Caco-2 (cell line): ENCODE measurements around the gene ACER3. TPM values are rescaled to one million over a fixed set of nuclear protein-coding genes. Genes with fewer than 3 reads are reported as not detected.

ENCODE experiments used
- BruUV-seq: library from RNA; stranded (reverse); fragments of 400-500 nt; replicated peaks from 2 replicates; lab custom pipeline; 2021; lab: Mats Ljungman, UMichigan
- CTCF ChIA-PET: fragments of 300-600 bp; sonication (Branson Sonifier 250); formaldehyde crosslinking; loops from one replicate; lab custom pipeline; 2022; ENCODE audit warnings: antibody characterized with exemption; lab: Charles Lee
- POLR2A ChIA-PET: fragments of 300-600 bp; sonication (Branson Sonifier 250); formaldehyde crosslinking; loops from one replicate; lab custom pipeline; 2022; ENCODE audit warnings: antibody characterized with exemption; lab: Charles Lee
- DNase-seq, 2 experiments: peaks; one replicate each; pipeline versions ENCODE4 v3.0.0 to v3.0.0-alpha.2; 2020 to 2022
- H3K27me3 ChIP-seq: replicated peaks from 2 replicates; pipeline ENCODE4 v1.6.0; 2011; ENCODE audit warnings: low read length; ENCODE audit not compliant: control insufficient read depth, insufficient read depth
- H3K36me3 ChIP-seq: 2 replicates; pipeline ENCODE4 v1.5.1; 2011; ENCODE audit warnings: low read length; ENCODE audit not compliant: control insufficient read depth, insufficient read depth
- H3K4me1 ChIP-seq: fragments of 250-450 bp; sonication (Bioruptor Pico); 2 replicates; pipeline ENCODE4 v1.5.1; 2020; ENCODE audit warnings: mild to moderate bottlenecking
- H3K4me3 ChIP-seq: 2 replicates; pipeline ENCODE4 v1.5.1; 2011; ENCODE audit warnings: low read depth, mild to moderate bottlenecking, control low read depth, low read length
- H3K9me3 ChIP-seq: fragments of 250-450 bp; sonication (Bioruptor Pico); 2 replicates; pipeline ENCODE4 v1.5.1; 2020; ENCODE audit warnings: mild to moderate bottlenecking, moderate library complexity
- H3K27ac Mint-ChIP-seq: one replicate; pipeline ENCODE4 v1.8.0; 2022; ENCODE audit warnings: mixed read lengths; ENCODE audit not compliant: unreplicated experiment
- H3K27me3 Mint-ChIP-seq: one replicate; pipeline ENCODE4 v1.8.0; 2022; ENCODE audit warnings: mixed read lengths; ENCODE audit not compliant: insufficient read depth, unreplicated experiment
- H3K36me3 Mint-ChIP-seq: one replicate; pipeline ENCODE4 v1.8.0; 2022; ENCODE audit warnings: mild to moderate bottlenecking, mixed read lengths; ENCODE audit not compliant: insufficient read depth, unreplicated experiment
- H3K4me1 Mint-ChIP-seq: one replicate; pipeline ENCODE4 v1.8.0; 2022; ENCODE audit warnings: low read depth, mixed read lengths; ENCODE audit not compliant: unreplicated experiment
- H3K4me3 Mint-ChIP-seq: one replicate; pipeline ENCODE4 v1.8.0; 2022; ENCODE audit warnings: mild to moderate bottlenecking, moderate library complexity, mixed read lengths; ENCODE audit not compliant: unreplicated experiment
- H3K9me3 Mint-ChIP-seq: one replicate; pipeline ENCODE4 v1.8.0; 2022; ENCODE audit warnings: mixed read lengths; ENCODE audit not compliant: unreplicated experiment
- intact Hi-C: fragments of 100-400 bp; cut with micrococcal nuclease; formaldehyde crosslinking; loops from one replicate; pipeline ENCODE4 v1.10.0; 2022; ENCODE audit not compliant: unreplicated experiment
- total RNA-seq: library from RNA; stranded (reverse); gene quantifications from 2 replicates; pipeline ENCODE4 v1.2.3, GENCODE V29; 2022
- TF ChIP-seq, protein P1 (sequence below), 2 experiments: fragments of 200-600 bp in 1 of 2; IDR thresholded peaks; 1 replicate in 1 of 2; 2 replicates in 1 of 2; pipeline versions ENCODE4 v1.5.1 to v1.8.0; 2011 to 2022; ENCODE audit warnings: antibody characterized with exemption in 1 of 2, control low read depth in 1 of 2, inconsistent platforms in 1 of 2, low read depth in 1 of 2, low read length in 1 of 2, mild to moderate bottlenecking in 1 of 2, moderate library complexity in 1 of 2; ENCODE audit not compliant: insufficient read depth in 1 of 2, severe bottlenecking in 1 of 2, unreplicated experiment in 1 of 2

Gene ACER3
- total RNA-seq, 1 experiment from 2014 or later: 37.5 TPM

GRCh38 chr11:76880314-76880713 lies 19.6 kb downstream of the ACER3 start:
- POLR2A ChIA-PET: interaction anchor here (0.6 kb wide), 1 partner anchor 194 kb away, joined by 3 read pairs; no protein-coding TSS in a partner anchor
- H3K4me3 Mint-ChIP-seq: no peak overlapping the region

GRCh38 chr11:76880956-76881355 lies 20.2 kb downstream of the ACER3 start:
- Histone ChIP-seq H3K36me3 (no peaks in the 10 kb centered on the region), H3K9me3 (no peaks in the 10 kb centered on the region), H3K4me1 (no peaks in the 10 kb centered on the region), H3K4me3 (no peak overlapping the region), H3K27me3 (no peaks in the 10 kb centered on the region)
- intact Hi-C loops: no loop called here
- DNase-seq: no peak
- BruUV-seq: no TSS peak
- ChIA-PET POLR2A (no interaction called here), CTCF (no interaction called here)
- Mint-ChIP-seq H3K4me3 (no peak overlapping the region), H3K36me3 (peaks cover 4% of the 10 kb centered on the region), H3K4me1 (no peaks in the 10 kb centered on the region), H3K27ac (no peak overlapping the region), H3K27me3 (no peaks in the 10 kb centered on the region), H3K9me3 (no peaks in the 10 kb centered on the region)
- TF ChIP-seq, protein P1, sequence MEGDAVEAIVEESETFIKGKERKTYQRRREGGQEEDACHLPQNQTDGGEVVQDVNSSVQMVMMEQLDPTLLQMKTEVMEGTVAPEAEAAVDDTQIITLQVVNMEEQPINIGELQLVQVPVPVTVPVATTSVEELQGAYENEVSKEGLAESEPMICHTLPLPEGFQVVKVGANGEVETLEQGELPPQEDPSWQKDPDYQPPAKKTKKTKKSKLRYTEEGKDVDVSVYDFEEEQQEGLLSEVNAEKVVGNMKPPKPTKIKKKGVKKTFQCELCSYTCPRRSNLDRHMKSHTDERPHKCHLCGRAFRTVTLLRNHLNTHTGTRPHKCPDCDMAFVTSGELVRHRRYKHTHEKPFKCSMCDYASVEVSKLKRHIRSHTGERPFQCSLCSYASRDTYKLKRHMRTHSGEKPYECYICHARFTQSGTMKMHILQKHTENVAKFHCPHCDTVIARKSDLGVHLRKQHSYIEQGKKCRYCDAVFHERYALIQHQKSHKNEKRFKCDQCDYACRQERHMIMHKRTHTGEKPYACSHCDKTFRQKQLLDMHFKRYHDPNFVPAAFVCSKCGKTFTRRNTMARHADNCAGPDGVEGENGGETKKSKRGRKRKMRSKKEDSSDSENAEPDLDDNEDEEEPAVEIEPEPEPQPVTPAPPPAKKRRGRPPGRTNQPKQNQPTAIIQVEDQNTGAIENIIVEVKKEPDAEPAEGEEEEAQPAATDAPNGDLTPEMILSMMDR (IDR thresholded peaks at IDR 0.05; ENCODE audit: insufficient read depth in 1 of 2, low read depth in 1 of 2, low read length in 1 of 2, severe bottlenecking in 1 of 2, unreplicated experiment in 1 of 2): no peak

More at GRCh38 chr11:76880314-76880713, 19.6 kb downstream of the ACER3 start:
- TF ChIP-seq, protein P1 (IDR thresholded peaks at IDR 0.05; ENCODE audit: insufficient read depth in 1 of 2, low read depth in 1 of 2, low read length in 1 of 2, severe bottlenecking in 1 of 2, unreplicated experiment in 1 of 2): no peak
- CTCF ChIA-PET: no interaction called here
- no peaks in the 10 kb centered on the region for H3K27me3 Mint-ChIP-seq
- DNase-seq: no peak
- H3K4me1 Mint-ChIP-seq: no peaks in the 10 kb centered on the region
- Histone ChIP-seq H3K4me3 (no peak overlapping the region), H3K9me3 (no peaks in the 10 kb centered on the region), H3K27me3 (no peaks in the 10 kb centered on the region), H3K4me1 (no peaks in the 10 kb centered on the region), H3K36me3 (no peaks in the 10 kb centered on the region)
- no peak overlapping the region for H3K27ac Mint-ChIP-seq
- H3K9me3 Mint-ChIP-seq: no peaks in the 10 kb centered on the region
- intact Hi-C loops: no loop called here
- peaks cover 6% of the 10 kb centered on the region for H3K36me3 Mint-ChIP-seq
- no TSS peak for BruUV-seq

GRCh38 chr11:76885390-76886097 lies 24.8 kb downstream of the ACER3 start:
- intact Hi-C loops: loop anchor here (2.0 kb wide), 1 partner anchor 15 kb away; no protein-coding TSS in a partner anchor
- no peaks in the 10 kb centered on the region for H3K9me3 Mint-ChIP-seq
- no peak overlapping the region for H3K4me3 Mint-ChIP-seq
- peaks cover 12% of the 10 kb centered on the region for H3K4me1 Mint-ChIP-seq
- DNase-seq: no peak
- no peaks in the 10 kb centered on the region for H3K36me3 Mint-ChIP-seq
- ChIA-PET POLR2A (no interaction called here), CTCF (no interaction called here)
- H3K27ac Mint-ChIP-seq: no peak overlapping the region
- Histone ChIP-seq H3K27me3 (no peaks in the 10 kb centered on the region), H3K4me3 (no peak overlapping the region), H3K4me1 (peaks cover 15% of the 10 kb centered on the region), H3K9me3 (no peaks in the 10 kb centered on the region), H3K36me3 (no peaks in the 10 kb centered on the region)
- no TSS peak for BruUV-seq
- no peaks in the 10 kb centered on the region for H3K27me3 Mint-ChIP-seq
- TF ChIP-seq, protein P1 (IDR thresholded peaks at IDR 0.05; ENCODE audit: insufficient read depth in 1 of 2, low read depth in 1 of 2, low read length in 1 of 2, severe bottlenecking in 1 of 2, unreplicated experiment in 1 of 2): no peak
